GM12878 (cell line): Measurements from ENCODE around the gene ARHGEF38. TPM values are rescaled to one million over a fixed set of nuclear protein-coding genes. Genes with fewer than 3 reads are reported as not detected.
A peak's percentile ranks its signal among the peaks of the same experiment; 100 is the strongest.

Source experiments
- BCL11A ChIP-seq: IDR thresholded peaks from 2 replicates; pipeline ENCODE4 v1.6.1; 2011; ENCODE audit warnings: low read depth, low read length
- BCL3 ChIP-seq: IDR thresholded peaks from 2 replicates; pipeline ENCODE4 v1.6.1; 2011; ENCODE audit warnings: borderline replicate concordance, low read depth, mild to moderate bottlenecking, moderate library complexity, low read length; ENCODE audit not compliant: insufficient read depth, poor library complexity, severe bottlenecking
- CHD4 ChIP-seq: fragments of 200-600 bp; sonication (generic); IDR thresholded peaks from 2 replicates; pipeline ENCODE4 v1.6.1; 2016; ENCODE audit warnings: mild to moderate bottlenecking
- CREB1 ChIP-seq: IDR thresholded peaks from 2 replicates; pipeline ENCODE4 v1.6.1; 2012; ENCODE audit warnings: low read depth, mild to moderate bottlenecking, inconsistent platforms
- E2F4 ChIP-seq: IDR thresholded peaks from 2 replicates; pipeline ENCODE4 v1.6.1; 2012; ENCODE audit warnings: low read depth, low read length, improper control_type of control experiment
- EED ChIP-seq: sonication (generic); IDR thresholded peaks from 2 replicates; pipeline ENCODE4 v1.6.1; 2016; ENCODE audit warnings: antibody characterized with exemption, low read depth
- EP300 ChIP-seq, 2 experiments: fragments of 150-350 bp in 1 of 2; IDR thresholded peaks; 2 replicates each; pipeline ENCODE4 v1.6.1; 2011 to 2012; ENCODE audit warnings: low read depth in 2 of 2, low read length in 2 of 2, borderline replicate concordance in 1 of 2, improper control_type of control experiment in 1 of 2, inconsistent platforms in 1 of 2; ENCODE audit not compliant: control insufficient read depth in 1 of 2
- HDAC2 ChIP-seq: fragments of 200-600 bp; sonication (generic); IDR thresholded peaks from 2 replicates; pipeline ENCODE4 v1.6.1; 2017
- IKZF1 ChIP-seq: fragments of 450-650 bp; conservative IDR thresholded peaks from 2 replicates; pipeline ENCODE4 v1.6.1; 2017; ENCODE audit warnings: antibody characterized with exemption, mild to moderate bottlenecking
- KDM1A ChIP-seq: fragments of 200-600 bp; sonication (generic); IDR thresholded peaks from 2 replicates; pipeline ENCODE4 v1.6.1; 2016; ENCODE audit warnings: borderline replicate concordance
- MEF2A ChIP-seq: IDR thresholded peaks from 2 replicates; pipeline ENCODE4 v1.6.1; 2011; ENCODE audit warnings: low read depth, mild to moderate bottlenecking, low read length, moderate library complexity; ENCODE audit not compliant: insufficient read depth
- MLLT1 ChIP-seq: fragments of 450-650 bp; IDR thresholded peaks from 2 replicates; pipeline ENCODE4 v1.6.1; 2016; ENCODE audit warnings: mild to moderate bottlenecking
- MTA2 ChIP-seq: fragments of 450-650 bp; IDR thresholded peaks from 2 replicates; pipeline ENCODE4 v1.6.1; 2016; ENCODE audit warnings: low read depth, mild to moderate bottlenecking, moderate library complexity
- MXI1 ChIP-seq: fragments of 150-350 bp; IDR thresholded peaks from 2 replicates; pipeline ENCODE4 v1.6.1; 2011; ENCODE audit warnings: low read depth, mild to moderate bottlenecking, inconsistent platforms, low read length, improper control_type of control experiment
- NFYB ChIP-seq: IDR thresholded peaks from 2 replicates; pipeline ENCODE4 v1.6.1; 2011; ENCODE audit warnings: low read depth, mild to moderate bottlenecking, low read length, improper control_type of control experiment, moderate library complexity; ENCODE audit not compliant: insufficient read depth
- NKRF ChIP-seq: fragments of 450-650 bp; conservative IDR thresholded peaks from 2 replicates; pipeline ENCODE4 v1.6.1; 2017; ENCODE audit warnings: mild to moderate bottlenecking, moderate library complexity
- NR2F1 ChIP-seq: fragments of 450-650 bp; conservative IDR thresholded peaks from 2 replicates; pipeline ENCODE4 v1.6.1; 2017; ENCODE audit warnings: mild to moderate bottlenecking
- PAX8 ChIP-seq: fragments of 450-650 bp; IDR thresholded peaks from 2 replicates; pipeline ENCODE4 v1.6.1; 2017; ENCODE audit warnings: mild to moderate bottlenecking, moderate library complexity
- PML ChIP-seq: IDR thresholded peaks from 2 replicates; pipeline ENCODE4 v1.6.1; 2012; ENCODE audit warnings: low read length, inconsistent platforms
- TAF1 ChIP-seq: IDR thresholded peaks from 2 replicates; pipeline ENCODE4 v1.6.1; 2011; ENCODE audit warnings: mild to moderate bottlenecking, low read depth, low read length, borderline replicate concordance
- ZBED1 ChIP-seq: IDR thresholded peaks from 2 replicates; pipeline ENCODE4 v1.6.1; 2016; ENCODE audit warnings: borderline replicate concordance
- ZNF207 ChIP-seq: fragments of 450-650 bp; IDR thresholded peaks from 2 replicates; pipeline ENCODE4 v1.6.1; 2014; ENCODE audit warnings: antibody characterized with exemption, mild to moderate bottlenecking, borderline replicate concordance
- ZNF274 ChIP-seq: IDR thresholded peaks from one replicate; pipeline ENCODE4 v1.8.0; 2011; ENCODE audit not compliant: insufficient read length, insufficient read depth
- polyA plus RNA-seq, 11 experiments: library from polyadenylated mRNA; depleted of rRNA in 4 of 11; unstranded in 6 of 11; stranded (reverse) in 5 of 11; fragments of >200 nt; fragmentation: Nextera tagmentation in 4 of 11; fragmentation: Illumina TruSeq in 1 of 11; extraction: Ambion mirVana in 4 of 11; extraction: Trizol in 1 of 11; gene quantifications; 1 replicate in 1 of 11; 2 replicates in 10 of 11; pipeline versions ENCODE4 v1.2.1 to v1.2.3, GENCODE V29; 2011 to 2016; ENCODE audit warnings: inconsistent platforms in 2 of 11, missing spikeins in 2 of 11, low read depth in 1 of 11
- total RNA-seq, 4 experiments: library from RNA; depleted of rRNA in 3 of 4; stranded (reverse); fragments of >200 nt in 3 of 4; fragmentation: Illumina TruSeq in 1 of 4; extraction: Trizol in 1 of 4; gene quantifications; 2 replicates each; pipeline versions ENCODE4 v1.2.1 to v1.2.3, GENCODE V29; 2013 to 2021

The ARHGEF38 gene
- total and polyA plus RNA-seq, 10 of the 15 experiments (the other 5 are each of a cell fraction or from before 2014, with no cell fraction given), result 0.01 to 1.1 (median 0.09) TPM; not detected in 2

- TF ChIP-seq MLLT1 (peak; percentile 81), ZNF274 (no peak), NKRF (peak; percentile 97; the same call in 1 of the 2 replicates), KDM1A (no peak), IKZF1 (peak; percentile 98), MTA2 (peak; percentile 60), HDAC2 (peak; percentile 94), EP300 (IDR thresholded peaks at IDR 0.05; ENCODE audit: borderline replicate concordance in 1 of 2, control insufficient read depth in 1 of 2, low read depth in 2 of 2, low read length in 2 of 2) (peak in 1 of 2 experiments; percentile 46; a peak in 1 of 4 replicates), CREB1 (peak; percentile 97), EED (peak; percentile 89), CHD4 (no peak), BCL3 (peak; percentile 77), PML (peak; percentile 96), NFYB (no peak), ZBED1 (peak; percentile 89; the same call in 1 of the 2 replicates), E2F4 (peak; percentile 90), ZNF207 (peak; percentile 96), MXI1 (peak; percentile 94), MEF2A (peak; percentile 84), TAF1 (peak; percentile 97), PAX8 (no peak), BCL11A (peak; percentile 78), NR2F1 (peak; percentile 63)
These were observed 156.0 kb downstream of the ARHGEF38 start, which contains the start of the genes GSTCD and INTS12 (continued) for GRCh38 chr4:105708181-105709080.
